NCI-H2107 (cell line): ENCODE results near the gene LEMD3.
"Not testable (repeated sequence)": the region's sequence is repeated elsewhere in the genome, so short reads cannot be mapped to it uniquely, and the experiment has no call there.

Experiments
- DNase-seq: peaks from one replicate; lab custom pipeline; 2025; lab: John Stamatoyannopoulos, UW

The LEMD3 gene

GRCh38 chr12:65279369-65280112, 110.2 kb downstream of the LEMD3 start:
- DNase-seq: no peak

GRCh38 chr12:65280306-65280705, 110.9 kb downstream of the LEMD3 start:
- no peak for DNase-seq

GRCh38 chr12:65282840-65283239, 113.5 kb downstream of the LEMD3 start:
- DNase-seq: no peak

GRCh38 chr12:65285532-65285931, 116.1 kb downstream of the LEMD3 start:
- not testable (repeated sequence) for DNase-seq

GRCh38 chr12:65287426-65287825, 118.0 kb downstream of the LEMD3 start:
- DNase-seq: no peak

GRCh38 chr12:65292241-65292640, 122.9 kb downstream of the LEMD3 start:
- DNase-seq: no peak

GRCh38 chr12:65293735-65294134, 124.4 kb downstream of the LEMD3 start:
- DNase-seq: no peak

- DNase-seq: no peak
These were observed 125.4 kb downstream of the LEMD3 start for GRCh38 chr12:65294641-65295262.

GRCh38 chr12:65296508-65297265, 127.3 kb downstream of the LEMD3 start:
- DNase-seq: no peak
